NCI-H446 (cell line): ENCODE results near the gene TCEANC2.
"Not testable (repeated sequence)": the region's sequence is repeated elsewhere in the genome, so short reads cannot be mapped to it uniquely, and the experiment has no call there.

ENCODE experiments used
- DNase-seq, 2 experiments: peaks; one replicate each; lab custom pipeline; 2025; lab: John Stamatoyannopoulos, UW

TCEANC2 gene

DNA sequence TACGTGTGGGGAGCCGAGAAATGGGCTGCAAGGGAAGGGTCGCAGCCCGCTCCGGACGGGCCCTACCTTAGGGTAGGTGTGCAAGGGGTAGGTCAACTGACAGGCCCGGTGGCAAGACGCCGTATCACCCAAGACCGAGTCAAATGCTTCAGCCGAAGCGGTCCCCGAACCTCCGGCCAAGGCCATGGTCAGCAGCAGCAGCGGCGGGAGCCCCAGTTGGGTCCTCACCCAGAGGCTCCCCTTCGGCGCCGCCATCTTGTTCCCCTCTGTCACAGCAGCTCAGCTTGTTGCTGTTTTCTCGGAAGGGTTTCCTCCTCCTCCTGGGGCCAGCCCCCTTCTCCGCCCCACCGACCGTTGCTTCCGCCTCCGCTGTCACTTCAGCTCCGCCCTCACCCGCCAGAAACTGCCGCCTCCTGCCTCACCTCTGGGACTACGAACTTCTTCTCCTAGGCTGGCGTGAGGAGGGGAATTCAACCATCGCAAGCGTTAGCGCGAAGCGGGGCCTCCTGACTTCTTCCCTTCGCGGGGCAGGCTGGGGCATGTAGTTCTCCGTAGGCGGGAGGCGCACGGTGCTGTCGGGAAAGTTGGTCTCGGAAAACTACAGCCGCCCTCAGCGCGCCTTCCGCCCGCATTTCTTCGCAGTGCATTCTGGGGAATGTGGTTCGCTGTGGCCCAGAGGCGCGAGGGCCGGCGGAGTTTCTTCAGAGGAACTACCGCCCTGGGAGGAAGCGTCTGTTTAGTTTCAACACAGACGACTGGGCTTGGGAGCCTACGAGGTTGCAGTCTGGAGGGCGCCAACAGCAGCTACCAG, at the start of gene TCEANC2, which contains the start of gene TMEM59:
TSS of gene TCEANC2 (plus strand) at position 675 of the 811 bp plus-strand sequence. CDS start 815 bp downstream, outside the sequence.
TSS of gene TMEM59 (minus strand) at position 271 of the 811 bp plus-strand sequence. CDS start at position 255, 16 bp downstream.
- DNase-seq: peak; percentile 97 to 99

GRCh38 chr1:54003750-54004480, 49.5 kb upstream of the TCEANC2 start:
- not testable (repeated sequence) for DNase-seq

DNA sequence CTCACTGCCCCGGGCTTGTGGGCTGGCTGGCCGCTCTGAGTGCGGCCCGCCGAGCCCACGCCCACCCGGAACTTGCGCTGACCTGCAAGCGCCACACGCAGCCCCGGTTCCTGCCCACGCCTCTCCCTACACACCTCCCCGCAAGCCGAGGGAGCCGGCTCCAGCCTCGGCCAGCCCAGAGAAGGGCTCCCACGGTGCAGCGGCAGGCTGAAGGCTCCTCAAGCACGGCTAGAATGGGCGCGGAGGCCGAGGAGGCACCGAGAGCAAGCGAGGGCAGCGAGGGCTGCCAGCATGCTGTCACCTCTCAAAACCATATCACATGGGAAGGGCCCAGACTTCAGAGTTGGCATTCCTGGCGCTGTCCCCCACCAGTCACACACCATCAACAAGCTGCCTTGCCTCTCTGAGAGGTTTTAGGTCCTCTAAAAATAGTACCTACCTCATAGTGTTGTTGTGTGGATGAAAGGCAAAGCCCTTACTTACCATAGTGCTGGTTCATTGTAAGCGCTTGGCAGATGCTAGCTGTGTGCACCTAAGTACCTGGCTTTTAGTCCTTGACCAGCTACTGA, 48.8 kb upstream of the TCEANC2 start:
- DNase-seq: no peak

DNA sequence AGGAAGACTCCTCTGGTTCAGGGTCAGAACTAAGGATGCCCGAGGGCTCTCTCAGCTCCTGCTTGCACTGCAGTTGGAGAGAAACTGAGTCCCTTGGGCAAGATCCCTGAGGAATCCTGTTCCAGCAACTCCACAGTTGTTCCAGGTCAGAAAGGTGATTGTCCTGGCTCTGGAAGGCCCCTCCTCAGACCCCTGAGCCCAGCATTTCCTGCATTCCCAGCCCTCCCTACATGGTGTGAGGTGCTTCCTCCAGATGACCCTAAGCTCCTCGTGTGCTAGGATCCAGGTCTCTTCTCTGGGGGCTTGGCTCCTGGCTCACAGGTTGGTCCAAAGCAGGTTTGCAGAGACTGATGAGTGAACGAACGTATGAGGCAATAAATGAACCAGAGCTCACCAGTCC, 46.9 kb upstream of the TCEANC2 start:
- no peak for DNase-seq

- DNase-seq: no peak
These were observed 45.8 kb upstream of the TCEANC2 start for GRCh38 chr1:54007613-54008012.

DNA sequence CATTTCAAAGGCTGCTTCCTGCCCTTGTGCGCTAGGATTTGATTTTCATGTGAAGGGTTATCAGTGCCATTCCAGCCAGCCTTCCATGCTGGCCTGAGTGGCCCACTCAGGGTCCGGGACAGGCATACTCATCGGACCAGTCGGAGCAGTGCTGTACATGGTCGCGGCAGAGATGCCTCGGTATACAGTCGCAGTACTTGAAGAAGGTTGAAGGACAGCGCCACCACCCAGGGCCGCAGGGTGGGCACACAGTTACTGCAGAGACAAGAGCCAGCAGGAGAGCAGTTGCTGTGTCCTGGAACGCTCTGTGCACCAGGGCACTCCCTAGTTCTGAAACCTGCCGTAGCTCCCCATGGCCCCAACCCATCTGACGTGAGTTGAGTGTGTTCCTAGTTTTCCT, 44.5 kb upstream of the TCEANC2 start:
- no peak for DNase-seq

DNA sequence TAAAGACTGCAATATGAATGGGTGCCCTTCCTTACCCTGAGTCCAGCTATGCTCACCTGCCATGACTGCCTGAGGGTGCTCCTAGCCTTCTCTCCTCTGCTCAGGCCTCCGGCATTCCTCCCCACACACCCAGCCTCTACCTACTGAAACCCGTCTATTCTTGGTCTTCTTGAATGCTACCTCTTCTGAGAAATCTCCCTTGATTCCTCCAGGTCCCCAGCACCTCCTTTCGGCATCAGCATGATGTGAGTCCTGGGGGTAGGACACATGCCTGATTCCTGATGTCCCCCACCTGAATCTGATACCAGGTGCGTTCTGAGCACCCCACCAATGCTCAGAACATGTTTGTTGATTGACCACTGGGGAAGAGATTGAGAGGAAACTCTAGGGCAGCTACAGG, 44.0 kb upstream of the TCEANC2 start:
- DNase-seq: no peak

GRCh38 chr1:54010415-54011117, 42.8 kb upstream of the TCEANC2 start:
- DNase-seq: no peak

DNA sequence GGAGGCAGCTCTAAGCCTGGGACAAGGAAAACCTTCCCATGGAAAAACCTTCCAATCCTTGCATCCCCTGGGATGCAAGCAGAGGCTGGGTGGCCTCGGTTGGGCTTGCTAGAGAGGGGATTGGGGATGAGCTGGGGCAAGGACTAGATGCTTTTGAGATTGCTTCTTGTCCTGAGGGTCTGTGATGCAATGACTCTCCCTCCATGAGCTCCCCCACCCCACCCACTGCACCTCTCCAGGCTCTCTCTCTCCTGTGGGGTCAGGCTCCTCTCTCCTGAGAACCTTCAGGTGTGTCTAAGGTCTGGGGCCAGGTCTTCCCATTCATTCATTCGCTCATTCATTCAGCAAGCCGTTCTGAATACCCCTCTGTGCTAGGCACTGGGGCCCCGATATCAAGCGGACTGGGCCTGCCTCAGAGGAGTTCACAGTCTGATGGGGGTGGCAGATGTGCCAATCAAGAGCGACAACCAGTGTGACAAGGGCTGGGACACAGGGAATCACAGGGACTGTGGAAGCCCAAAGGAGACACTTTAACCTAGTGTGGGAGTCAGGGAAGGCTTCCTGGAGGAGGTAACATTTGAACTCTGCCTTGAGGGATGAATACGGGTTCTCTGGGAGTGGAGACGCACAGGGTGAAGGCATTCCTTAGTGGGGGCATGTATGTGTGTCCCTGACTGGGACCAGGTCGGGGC, 41.9 kb upstream of the TCEANC2 start:
- DNase-seq: no peak

GRCh38 chr1:54012008-54012325, 41.4 kb upstream of the TCEANC2 start:
- no peak for DNase-seq

DNA sequence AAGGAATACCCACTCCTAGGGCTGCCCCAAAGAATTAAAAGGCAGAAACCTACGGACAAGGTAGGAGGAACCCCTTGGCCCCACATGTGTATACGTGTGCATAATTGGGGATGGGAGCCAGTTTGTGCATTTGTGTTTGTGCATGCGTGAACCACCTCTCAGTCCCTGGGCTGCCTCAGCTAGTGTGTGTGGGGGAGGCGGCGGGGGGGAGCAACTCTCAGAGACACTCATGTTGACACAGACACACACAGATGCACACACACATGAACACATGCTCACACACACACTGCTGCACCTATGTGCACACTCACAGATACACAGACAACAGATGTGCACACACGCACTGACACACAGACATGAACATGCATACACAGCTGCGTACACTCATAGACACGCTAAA, 40.5 kb upstream of the TCEANC2 start:
- DNase-seq: no peak

- DNase-seq: no peak
These were observed 39.9 kb upstream of the TCEANC2 start for GRCh38 chr1:54013393-54014008.

DNA sequence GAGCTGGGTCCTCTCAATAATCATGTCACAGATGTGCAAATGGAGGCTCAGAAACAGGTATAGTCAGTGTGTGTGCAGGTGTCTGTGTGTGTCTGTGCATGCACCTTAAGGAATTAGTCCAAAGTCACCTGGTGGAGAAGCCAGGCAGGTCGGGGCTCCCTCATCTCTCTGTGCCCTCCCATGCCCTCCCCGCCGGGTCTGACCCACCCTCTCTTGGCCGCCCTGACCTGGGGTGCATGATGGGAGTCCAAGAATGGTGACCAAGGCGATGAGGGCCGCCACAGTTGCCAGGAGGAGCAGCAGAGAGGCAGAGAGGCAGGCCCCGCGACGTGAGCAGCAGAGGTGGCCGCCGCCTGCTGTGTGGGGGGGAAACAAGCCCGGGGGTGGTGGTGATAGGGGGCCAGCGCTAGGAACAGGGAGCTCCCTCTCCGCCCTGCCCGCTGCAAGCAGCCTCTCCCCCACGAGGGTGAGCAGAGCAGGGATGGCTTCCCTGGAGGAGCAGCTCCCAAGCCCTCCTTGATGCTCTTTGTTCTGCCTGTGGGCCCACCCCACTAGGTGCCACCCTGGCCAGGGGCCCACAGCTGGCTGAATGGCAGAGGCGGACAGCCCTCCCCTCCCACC, 39.3 kb upstream of the TCEANC2 start:
- DNase-seq: no peak

- DNase-seq: no peak
These were observed 36.8 kb upstream of the TCEANC2 start for GRCh38 chr1:54016343-54017282.

DNA sequence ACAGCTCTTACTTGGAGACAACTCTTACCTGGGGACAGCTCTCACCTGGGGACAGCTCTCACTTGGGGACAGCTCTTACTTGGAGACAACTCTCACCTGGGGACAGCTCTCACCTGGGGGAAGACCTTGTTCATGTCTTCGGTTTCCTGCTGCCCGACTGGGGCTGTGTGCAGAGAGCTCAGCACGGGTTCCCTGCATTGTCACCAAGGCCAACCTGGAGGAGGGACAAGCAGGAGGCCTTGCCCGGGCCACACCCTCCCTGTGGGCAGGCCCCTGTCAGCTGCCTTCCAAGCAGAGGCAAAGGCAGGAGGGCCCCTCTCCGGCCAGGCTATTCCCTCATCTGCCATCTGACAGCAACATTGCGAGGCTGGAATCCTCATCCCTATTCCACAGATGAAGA, 35.4 kb upstream of the TCEANC2 start, which contains the start of gene LDLRAD1:
TSS of gene LDLRAD1 (minus strand) at position 208 of the 400 bp plus-strand sequence. CDS start at position 134, 74 bp downstream.
- no peak for DNase-seq

DNA sequence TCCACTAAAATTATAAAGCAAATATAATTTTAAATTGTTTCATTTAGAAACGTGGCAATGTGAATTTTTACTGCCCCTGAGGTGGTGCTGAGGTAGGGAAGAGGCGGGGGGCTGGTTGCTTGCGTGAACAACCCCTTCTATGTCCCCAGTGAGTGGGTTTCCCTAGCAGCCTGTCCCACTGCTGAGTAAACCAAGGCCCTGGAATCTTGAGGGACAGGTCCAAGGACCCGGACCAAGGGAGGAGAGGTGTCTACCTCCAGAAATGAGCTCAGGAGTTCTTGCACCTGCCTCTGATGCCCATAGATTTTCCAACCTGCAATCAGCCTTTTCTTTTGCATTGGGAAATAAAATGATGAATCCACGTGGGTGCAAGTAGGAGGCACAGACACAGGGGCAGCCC, 34.8 kb upstream of the TCEANC2 start:
- DNase-seq: no peak

DNA sequence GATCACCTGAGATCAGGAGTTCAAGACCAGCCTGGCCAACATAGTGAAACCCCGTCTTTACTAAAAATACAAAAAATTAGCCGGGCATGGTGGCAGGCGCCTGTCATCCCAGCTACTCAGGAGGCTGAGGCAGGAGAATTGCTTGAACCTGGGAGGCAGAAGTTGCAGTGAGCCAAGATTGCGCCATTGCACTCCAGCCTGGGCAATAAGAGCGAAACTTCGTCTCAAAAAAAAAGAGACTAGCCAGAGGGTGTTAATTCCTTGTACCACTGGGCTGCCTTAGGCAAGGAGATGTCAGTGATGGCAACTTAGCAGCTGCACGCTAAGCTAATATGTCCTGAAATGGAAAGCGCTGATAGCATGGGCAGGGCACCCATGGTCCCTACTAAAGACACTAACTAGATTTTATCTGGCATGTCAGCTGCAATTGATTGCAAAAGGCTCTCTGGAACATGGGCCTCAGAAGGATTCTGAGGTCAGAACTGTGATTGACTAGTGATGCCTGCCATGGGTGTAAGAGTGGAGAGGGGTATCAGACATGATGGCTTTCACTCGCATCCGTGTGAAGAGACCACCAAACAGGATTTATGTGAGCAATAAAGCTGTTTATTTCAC, 33.7 kb upstream of the TCEANC2 start:
- not testable (repeated sequence) for DNase-seq

GRCh38 chr1:54024358-54024757, 29.1 kb upstream of the TCEANC2 start:
- no peak for DNase-seq

DNA sequence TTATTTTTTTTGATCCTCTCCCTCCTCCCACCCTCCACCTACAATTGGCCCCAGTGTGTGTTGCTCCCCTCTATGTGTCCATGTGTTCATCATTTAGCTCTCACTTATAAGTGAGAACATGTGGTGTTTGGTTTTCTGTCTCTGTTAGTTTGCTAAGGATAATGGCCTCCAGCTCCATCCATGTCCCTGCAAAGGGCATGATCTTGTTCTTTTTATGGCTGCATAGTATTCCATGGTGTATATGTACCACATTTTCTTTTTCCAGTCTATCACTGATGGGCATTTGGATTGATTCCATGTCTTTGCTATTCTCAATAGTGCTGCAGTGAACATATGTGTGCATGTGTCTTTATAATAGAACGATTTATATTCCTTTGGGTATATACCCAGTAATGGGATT, 28.6 kb upstream of the TCEANC2 start:
- not testable (repeated sequence) for DNase-seq
